Natural killer cell (primary cell): ENCODE measurements around the gene GALNT1. TPM values are rescaled to one million over a fixed set of nuclear protein-coding genes. Genes with fewer than 3 reads are reported as not detected.

Experiments
- ATAC-seq, 3 donors: fragments of 150-1000 bp in 2 of 3; fragments of 200-7000 bp in 1 of 3; cut with Tn5 transposase; 1 replicate in 1 of 3; 2 replicates in 2 of 3; pipeline ENCODE4 v1.10.0; 2021; ENCODE audit warnings: mild to moderate bottlenecking in 2 of 3, moderate library complexity in 2 of 3
- DNase-seq, 2 donors: peaks; one replicate each; pipeline versions ENCODE4 v3.0.0 to v3.0.0-alpha.2; 2013 to 2021; ENCODE audit warnings: mixed read lengths in 1 of 2
- H3K27ac ChIP-seq: one replicate; pipeline ENCODE4 v1.5.1; 2013; ENCODE audit warnings: mild to moderate bottlenecking, low read length
- H3K27me3 ChIP-seq: one replicate; pipeline ENCODE4 v1.6.1; 2013; ENCODE audit warnings: low read length; ENCODE audit not compliant: control insufficient read depth, insufficient read depth
- H3K36me3 ChIP-seq: one replicate; pipeline ENCODE4 v1.6.1; 2013; ENCODE audit warnings: low read length; ENCODE audit not compliant: control insufficient read depth, insufficient read depth
- H3K4me1 ChIP-seq: one replicate; pipeline ENCODE4 v1.6.1; 2013; ENCODE audit warnings: low read length; ENCODE audit not compliant: control insufficient read depth, insufficient read depth
- H3K4me3 ChIP-seq: one replicate; pipeline ENCODE4 v1.5.1; 2013; ENCODE audit warnings: low read length
- H3K9me3 ChIP-seq: one replicate; pipeline ENCODE4 v1.6.1; 2013; ENCODE audit warnings: low read length; ENCODE audit not compliant: control insufficient read depth, insufficient read depth
- H3K27ac Mint-ChIP-seq, 2 donors: one replicate each; pipeline ENCODE4 v1.8.0; 2022; ENCODE audit warnings: mild to moderate bottlenecking in 2 of 2, mixed read lengths in 2 of 2, moderate library complexity in 1 of 2
- H3K27me3 Mint-ChIP-seq, 2 donors: one replicate each; pipeline ENCODE4 v1.8.0; 2022; ENCODE audit warnings: low read depth in 2 of 2, mixed read lengths in 2 of 2
- H3K36me3 Mint-ChIP-seq: one replicate; pipeline ENCODE4 v1.8.0; 2022; ENCODE audit warnings: mixed read lengths
- H3K4me1 Mint-ChIP-seq, 2 donors: one replicate each; pipeline ENCODE4 v1.8.0; 2022; ENCODE audit warnings: mixed read lengths in 2 of 2
- H3K4me3 Mint-ChIP-seq: one replicate; pipeline ENCODE4 v1.8.0; 2022; ENCODE audit warnings: mild to moderate bottlenecking, moderate library complexity, mixed read lengths
- H3K9me3 Mint-ChIP-seq, 2 donors: one replicate each; pipeline ENCODE4 v1.8.0; 2022; ENCODE audit warnings: mixed read lengths in 2 of 2
- CTCF ChIP-seq: fragments of 200-600 bp; IDR thresholded peaks from one replicate; pipeline ENCODE4 v1.8.0; 2022; ENCODE audit warnings: antibody characterized with exemption
- WGBS: methylation state at CpG from one replicate; pipeline ENCODE4 v1.1.7; 2013; ENCODE audit warnings: missing lambda C conversion rate; ENCODE audit not compliant: insufficient coverage; 5-methylcytosine and 5-hydroxymethylcytosine counted together
- intact Hi-C: fragments of 100-400 bp; cut with micrococcal nuclease; formaldehyde crosslinking; loops from one replicate; pipeline ENCODE4 v1.14.2; 2022
- total RNA-seq, 4 donors: library from RNA; stranded (reverse); fragments of 120-200 nt in 1 of 4; gene quantifications; one replicate each; pipeline versions ENCODE4 v1.2.3 to v1.2.4, GENCODE V29; 2013 to 2022

Gene GALNT1
- total RNA-seq, 3 donors from 2014 or later (not counting 1 experiment from before 2014, with no cell fraction given), result 49.2 to 57.1 (median 50.0) TPM

GRCh38 chr18:35696307-35696706 lies 114.8 kb downstream of the GALNT1 start:
- H3K9me3 ChIP-seq, result no peaks in the 10 kb centered on the region
- H3K36me3 Mint-ChIP-seq, result no peaks in the 10 kb centered on the region
- WGBS, result 96% methylated on average over 3 of the region's 3 CpGs
- no peak for DNase-seq
- H3K4me3 ChIP-seq, result no peak overlapping the region
- no peak overlapping the region for H3K27ac Mint-ChIP-seq
- TF ChIP-seq CTCF, result no peak
- H3K27ac ChIP-seq, result no peak overlapping the region
- no peaks in the 10 kb centered on the region for H3K4me1 ChIP-seq
- H3K27me3 ChIP-seq, result no peaks in the 10 kb centered on the region
- no peaks in the 10 kb centered on the region for H3K4me1 Mint-ChIP-seq
- ATAC-seq, result no peak
- H3K36me3 ChIP-seq, result peaks cover 22% of the 10 kb centered on the region
- no peaks in the 10 kb centered on the region for H3K9me3 Mint-ChIP-seq
- H3K27me3 Mint-ChIP-seq, result no peaks in the 10 kb centered on the region
- intact Hi-C loops, result no loop called here
- no peak overlapping the region for H3K4me3 Mint-ChIP-seq

- Mint-ChIP-seq H3K36me3 (no peaks in the 10 kb centered on the region), H3K27me3 (no peaks in the 10 kb centered on the region), H3K4me3 (no peak overlapping the region), H3K27ac (no peak overlapping the region), H3K9me3 (no peaks in the 10 kb centered on the region), H3K4me1 (no peaks in the 10 kb centered on the region)
- intact Hi-C loops, result no loop called here
- Histone ChIP-seq H3K36me3 (peaks cover 13% of the 10 kb centered on the region), H3K27me3 (no peaks in the 10 kb centered on the region), H3K9me3 (no peaks in the 10 kb centered on the region), H3K4me3 (no peak overlapping the region), H3K4me1 (no peaks in the 10 kb centered on the region), H3K27ac (no peak overlapping the region)
- DNase-seq (no peak), ATAC-seq (no peak)
- WGBS, result 96% methylated on average over 7 of the region's 7 CpGs
- no peak for TF ChIP-seq CTCF
Observed at GRCh38 chr18:35697869-35698268, 116.3 kb downstream of the GALNT1 start.

GRCh38 chr18:35703043-35703688 lies 121.6 kb downstream of the GALNT1 start:
- Histone ChIP-seq H3K4me3 (no peak overlapping the region), H3K36me3 (peaks cover 24% of the 10 kb centered on the region), H3K4me1 (no peaks in the 10 kb centered on the region), H3K27ac (no peak overlapping the region), H3K9me3 (no peaks in the 10 kb centered on the region), H3K27me3 (no peaks in the 10 kb centered on the region)
- Mint-ChIP-seq H3K9me3 (no peaks in the 10 kb centered on the region), H3K27ac (no peak overlapping the region), H3K4me3 (no peak overlapping the region), H3K36me3 (no peaks in the 10 kb centered on the region), H3K27me3 (no peaks in the 10 kb centered on the region), H3K4me1 (no peaks in the 10 kb centered on the region)
- no peak for TF ChIP-seq CTCF
- intact Hi-C loops, result no loop called here
- no peak for DNase-seq
- ATAC-seq, result no peak

GRCh38 chr18:35705988-35706387 lies 124.4 kb downstream of the GALNT1 start:
- H3K4me3 ChIP-seq, result no peak overlapping the region
- no peaks in the 10 kb centered on the region for H3K36me3 Mint-ChIP-seq
- H3K4me1 ChIP-seq, result no peaks in the 10 kb centered on the region
- no peak overlapping the region for H3K4me3 Mint-ChIP-seq
- no peaks in the 10 kb centered on the region for H3K4me1 Mint-ChIP-seq
- no peak overlapping the region for H3K27ac Mint-ChIP-seq
- H3K27ac ChIP-seq, result no peak overlapping the region
- no peak for DNase-seq
- H3K27me3 Mint-ChIP-seq, result no peaks in the 10 kb centered on the region
- WGBS, result over 99% methylated on average over 10 of the region's 10 CpGs
- intact Hi-C loops, result no loop called here
- peaks cover 23% of the 10 kb centered on the region for H3K36me3 ChIP-seq
- no peak for ATAC-seq
- H3K9me3 ChIP-seq, result no peaks in the 10 kb centered on the region
- no peaks in the 10 kb centered on the region for H3K27me3 ChIP-seq
- no peak for TF ChIP-seq CTCF
- no peaks in the 10 kb centered on the region for H3K9me3 Mint-ChIP-seq
